Fibroblast of the aortic adventitia (primary cell): ENCODE results near the gene APBA1. TPM values are rescaled to one million over a fixed set of nuclear protein-coding genes. Genes with fewer than 3 reads are reported as not detected.
"Not testable (repeated sequence)": the region's sequence is repeated elsewhere in the genome, so short reads cannot be mapped to it uniquely, and the experiment has no call there.

Experiments used
- DNase-seq: peaks from one replicate; pipeline ENCODE4 v3.0.0-alpha.2; 2010; ENCODE audit warnings: low read depth
- H3K4me3 ChIP-seq: 2 replicates; pipeline ENCODE4 v1.5.1; 2011; ENCODE audit warnings: low read depth, mild to moderate bottlenecking, control low read depth, low read length, moderate library complexity
- CTCF ChIP-seq: IDR thresholded peaks from 2 replicates; pipeline ENCODE4 v1.5.1; 2011; ENCODE audit warnings: mild to moderate bottlenecking, low read length, control low read depth, inconsistent platforms; ENCODE audit not compliant: insufficient read depth
- total RNA-seq: library from RNA; depleted of rRNA; stranded (reverse); fragments of >200 nt; gene quantifications from 2 replicates; pipeline ENCODE4 v1.2.3, GENCODE V29; 2012; ENCODE audit warnings: low replicate concordance

Gene APBA1
- total RNA-seq, 1 donor: 12.4 TPM

GRCh38 chr9:69411931-69412740, 260.0 kb downstream of the APBA1 start:
- H3K4me3 ChIP-seq: no peak overlapping the region
- no peak for DNase-seq
- TF ChIP-seq CTCF: no peak

GRCh38 chr9:69411246-69411645, 260.9 kb downstream of the APBA1 start:
- no peak for TF ChIP-seq CTCF
- no peak for DNase-seq
- H3K4me3 ChIP-seq: no peak overlapping the region

- not testable (repeated sequence) for DNase-seq
These were observed 262.2 kb downstream of the APBA1 start for GRCh38 chr9:69409936-69410335.

GRCh38 chr9:69400470-69400869, 271.7 kb downstream of the APBA1 start:
- no peak for TF ChIP-seq CTCF
- DNase-seq: no peak
- no peak overlapping the region for H3K4me3 ChIP-seq

More at GRCh38 chr9:69409936-69410335, 262.2 kb downstream of the APBA1 start:
- not testable (repeated sequence) for H3K4me3 ChIP-seq

- DNase-seq: peak; percentile 85
- TF ChIP-seq CTCF: no peak
- no peak overlapping the region for H3K4me3 ChIP-seq
These were observed 274.6 kb downstream of the APBA1 start for GRCh38 chr9:69397384-69398214.

- no peak overlapping the region for H3K4me3 ChIP-seq
- no peak for TF ChIP-seq CTCF
- DNase-seq: peak; percentile 20
These were observed 275.4 kb downstream of the APBA1 start for GRCh38 chr9:69396759-69397158.

GRCh38 chr9:69395718-69396117, 276.5 kb downstream of the APBA1 start:
- DNase-seq: no peak
- H3K4me3 ChIP-seq: no peak overlapping the region
- no peak for TF ChIP-seq CTCF
